Activated gamma-delta T cell (primary cell): ENCODE results near the gene MFN1.
"Not testable (repeated sequence)": the region's sequence is repeated elsewhere in the genome, so short reads cannot be mapped to it uniquely, and the experiment has no call there.

Experiments
- DNase-seq: peaks from one replicate; lab custom pipeline; 2025; lab: John Stamatoyannopoulos, UW
- total RNA-seq, 2 donors: gene quantifications; one replicate each; lab custom pipeline; 2026; lab: John Stamatoyannopoulos, UW

MFN1 gene
- 105 to 117 reads per million in 2 donors for total RNA-seq

DNA sequence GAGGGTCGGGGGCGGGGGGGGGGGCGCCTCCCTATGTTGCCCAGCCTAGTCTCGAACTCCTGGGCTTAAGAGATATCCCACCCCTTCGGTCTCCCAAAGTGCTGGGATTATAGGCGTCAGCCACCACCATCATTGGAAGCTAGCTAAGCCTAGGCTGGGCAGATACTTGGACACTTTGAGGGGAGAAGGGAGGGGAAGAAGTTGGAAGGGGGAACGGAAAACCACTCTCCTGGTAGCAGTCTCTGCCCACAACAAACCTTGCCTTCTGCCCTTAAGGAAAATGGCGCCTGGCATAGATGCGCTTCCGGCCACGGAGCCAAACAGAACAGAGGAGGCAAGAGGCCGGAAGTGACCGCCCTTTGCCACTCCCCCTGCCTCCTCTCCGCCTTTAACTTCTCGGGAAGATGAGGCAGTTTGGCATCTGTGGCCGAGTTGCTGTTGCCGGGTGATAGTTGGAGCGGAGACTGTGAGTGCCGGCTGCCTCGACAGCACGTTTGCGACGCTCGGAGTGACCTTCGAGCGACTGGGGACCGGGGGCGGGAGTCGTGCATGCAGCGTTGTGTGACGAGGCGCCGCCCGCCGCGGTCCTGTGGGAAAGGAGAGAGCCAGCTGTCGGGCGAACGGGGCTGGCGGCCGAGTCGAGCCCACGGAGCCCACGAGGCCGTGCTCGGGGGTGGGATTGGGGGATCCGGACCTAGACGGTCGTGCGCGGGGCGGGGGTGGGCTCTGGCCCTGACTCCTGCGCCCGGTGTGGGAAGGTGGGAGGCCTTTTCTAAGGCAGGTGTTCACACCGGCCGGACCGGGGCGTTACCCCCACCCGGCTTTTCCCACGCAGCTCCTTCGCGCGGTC lies at the start of gene MFN1:
Gene MFN1 (plus strand): TSS at position 365 of the 850 bp plus-strand sequence. CDS start 1,143 bp downstream, outside the sequence.
- DNase-seq = peak; percentile 53

DNA sequence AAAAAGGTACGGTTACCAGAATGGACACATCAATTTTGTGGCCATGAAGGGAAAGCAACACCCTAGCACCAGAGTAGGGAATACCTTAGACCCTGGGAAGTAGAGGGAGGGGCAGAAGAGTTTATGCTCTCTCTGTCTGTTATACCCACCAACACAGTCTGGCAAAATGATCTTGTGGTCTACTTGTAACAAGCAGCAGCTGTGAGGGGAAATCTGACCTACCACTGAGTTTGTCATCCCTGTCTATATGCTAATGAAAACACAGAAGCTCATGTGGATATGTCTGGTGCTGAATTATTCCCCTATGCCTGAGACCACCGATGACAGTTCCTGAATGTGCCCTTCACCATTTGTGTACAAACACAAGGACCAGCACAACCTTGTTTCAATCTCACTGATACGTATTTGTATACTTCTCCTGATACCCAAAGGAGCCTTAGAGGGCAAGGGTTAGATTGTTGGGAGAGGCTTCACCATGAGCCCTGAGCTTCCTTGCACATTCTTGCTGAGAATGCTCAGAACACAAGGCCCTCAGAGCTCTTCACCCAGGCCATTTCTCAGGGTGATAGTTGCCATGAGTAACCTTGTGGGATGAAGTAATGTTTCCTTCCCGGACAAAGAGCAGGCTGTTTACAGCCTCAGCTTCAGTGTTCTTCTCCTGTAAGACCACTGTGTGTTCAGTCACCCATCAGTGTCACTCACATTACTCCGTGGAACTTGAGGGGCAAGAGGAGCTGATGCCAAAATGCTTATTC lies 49.4 kb upstream of the MFN1 start:
- no peak for DNase-seq

GRCh38 chr3:179299316-179299715 lies 48.2 kb upstream of the MFN1 start:
- no peak for DNase-seq

DNA sequence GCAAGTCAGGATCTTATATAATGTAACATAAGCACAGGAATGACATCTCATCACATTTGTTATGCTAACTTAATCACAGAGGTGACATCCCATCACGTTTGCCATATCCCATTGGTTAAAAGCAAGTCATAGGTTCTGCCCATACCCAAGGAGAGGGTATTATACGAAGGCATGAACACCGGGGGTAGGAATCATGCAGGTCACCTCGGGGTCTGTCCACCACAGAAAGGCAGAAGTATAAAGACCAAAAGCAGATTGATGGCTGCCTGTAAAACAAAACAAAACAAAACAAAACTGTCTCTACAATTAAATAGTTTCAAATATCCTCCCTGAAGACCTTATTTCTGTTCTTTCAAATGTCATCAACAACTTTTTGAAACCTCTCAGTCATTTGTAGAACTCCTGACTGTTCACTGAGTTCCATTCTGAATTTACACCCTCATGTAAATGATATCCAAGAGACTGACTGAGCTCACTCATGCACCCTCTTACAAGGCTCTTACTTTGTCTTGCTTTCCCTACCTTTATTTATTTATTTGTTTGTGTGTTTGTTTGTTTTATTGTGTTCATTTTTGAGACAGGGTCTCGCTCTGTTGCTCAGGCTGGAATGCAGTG lies 47.4 kb upstream of the MFN1 start:
- DNase-seq = no peak

GRCh38 chr3:179301645-179302044 lies 45.9 kb upstream of the MFN1 start:
- no peak for DNase-seq

- DNase-seq = no peak
These were observed 45.4 kb upstream of the MFN1 start for GRCh38 chr3:179302111-179302510.

DNA sequence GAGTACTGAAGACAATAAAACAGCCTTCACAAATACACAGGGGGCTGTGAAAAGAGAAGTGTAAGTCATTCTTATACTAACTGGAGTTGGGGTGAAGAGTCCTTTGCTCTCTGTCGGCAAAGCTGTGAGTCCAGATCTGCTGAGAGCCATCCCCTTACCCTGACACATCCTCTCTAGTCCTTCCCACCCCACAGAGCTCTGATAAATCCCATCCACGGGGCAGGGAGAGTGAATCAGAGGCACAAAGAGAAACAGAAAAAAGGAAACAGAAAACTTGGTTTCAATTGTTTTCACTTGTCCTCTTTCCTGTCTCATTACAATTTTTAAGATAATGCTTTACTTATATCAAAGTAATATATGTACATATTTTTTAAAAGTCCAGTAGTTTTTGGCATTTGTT lies 42.9 kb upstream of the MFN1 start:
- DNase-seq = no peak

GRCh38 chr3:179307362-179307761 lies 40.1 kb upstream of the MFN1 start:
- DNase-seq = not testable (repeated sequence)

DNA sequence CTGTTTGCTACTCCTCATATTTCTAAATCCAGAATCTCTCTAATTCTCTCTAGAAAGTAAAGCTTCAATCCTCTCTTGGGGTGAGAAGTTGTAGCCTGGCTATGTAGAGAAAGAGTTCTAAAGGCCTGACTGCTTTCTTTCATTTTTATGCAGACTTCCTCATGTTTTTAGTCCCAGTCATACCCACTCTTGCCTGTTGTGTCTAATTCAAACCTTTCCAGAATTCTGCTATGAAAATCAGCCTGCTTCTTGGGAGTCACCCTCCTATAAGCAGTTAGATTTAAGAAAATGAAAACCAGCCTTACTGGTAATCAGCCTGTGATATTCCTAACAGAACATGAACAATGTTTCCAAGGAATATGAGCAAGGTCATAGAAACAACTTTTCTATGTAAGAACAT lies 39.5 kb upstream of the MFN1 start:
- DNase-seq = no peak

- no peak for DNase-seq
These were observed 38.1 kb upstream of the MFN1 start for GRCh38 chr3:179309225-179310078.

DNA sequence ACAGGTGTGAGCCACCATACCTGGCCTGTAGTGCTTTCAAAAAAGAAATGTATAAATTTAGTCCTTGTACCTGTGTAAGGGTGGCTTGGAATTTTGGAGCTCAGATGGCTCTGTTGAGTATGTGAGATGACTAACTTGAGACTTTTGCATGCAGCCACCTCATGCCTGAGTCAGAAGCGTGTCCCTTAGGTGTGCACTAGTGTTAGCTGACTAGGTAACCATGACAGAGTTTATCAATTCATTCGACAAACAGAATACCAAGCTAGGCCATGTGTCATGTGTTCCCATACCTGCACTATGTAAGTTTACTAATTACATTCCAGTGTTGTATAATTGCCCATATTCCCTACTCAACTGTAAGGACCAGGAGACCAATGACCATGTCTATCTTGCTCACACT lies 28.6 kb upstream of the MFN1 start:
- DNase-seq = no peak

GRCh38 chr3:179321668-179322285 lies 25.7 kb upstream of the MFN1 start:
- no peak for DNase-seq

- DNase-seq = peak; percentile 78
These were observed 25.0 kb upstream of the MFN1 start, which contains the start of gene ZNF639 for GRCh38 chr3:179322286-179323196. Gene ZNF639 (plus strand): TSS chr3:179323031. CDS start chr3:179328294, 5,263 bp downstream.

GRCh38 chr3:179323197-179324110 lies 24.1 kb upstream of the MFN1 start:
- peak; percentile 44 for DNase-seq

- no peak for DNase-seq
These were observed 23.2 kb upstream of the MFN1 start for GRCh38 chr3:179324270-179324754.

DNA sequence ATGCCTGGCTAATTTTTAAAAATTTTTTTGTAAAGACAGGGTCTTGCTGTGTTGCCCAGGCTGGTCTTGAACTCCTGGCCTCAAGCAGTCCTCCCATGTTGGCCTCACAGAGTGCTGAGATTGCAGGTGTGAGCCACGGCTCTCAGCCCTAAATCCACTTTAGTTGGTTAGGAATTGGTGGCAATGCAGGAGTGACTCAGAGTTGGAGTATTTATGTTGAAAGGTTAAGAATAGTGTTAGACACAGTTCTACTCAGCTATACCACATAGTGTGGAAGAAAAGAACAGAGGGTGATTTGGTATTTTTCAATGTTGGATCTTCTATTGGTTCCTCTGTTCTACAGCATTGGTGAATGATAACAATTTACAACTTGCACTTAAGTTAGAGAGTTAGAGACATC lies 17.1 kb upstream of the MFN1 start:
- no peak for DNase-seq

GRCh38 chr3:179332240-179332639 lies 15.3 kb upstream of the MFN1 start:
- no peak for DNase-seq

GRCh38 chr3:179333084-179333483 lies 14.4 kb upstream of the MFN1 start:
- DNase-seq = no peak
